Epithelial cell of proximal tubule (primary cell): ENCODE results near the gene TMEM129. TPM values are rescaled to one million over a fixed set of nuclear protein-coding genes. Genes with fewer than 3 reads are reported as not detected.

Source experiments
- DNase-seq: peaks from one replicate; pipeline ENCODE4 v3.0.0-alpha.2; 2011; ENCODE audit warnings: low read depth
- H3K4me3 ChIP-seq: 2 replicates; pipeline ENCODE4 v1.5.1; 2011; ENCODE audit warnings: low read depth, mild to moderate bottlenecking, low read length
- CTCF ChIP-seq: conservative IDR thresholded peaks from 2 replicates; pipeline ENCODE4 v1.5.1; 2012; ENCODE audit warnings: low read depth, mild to moderate bottlenecking, low read length
- total RNA-seq: library from RNA; depleted of rRNA; stranded (reverse); fragments of >200 nt; gene quantifications from 2 replicates; pipeline ENCODE4 v1.2.3, GENCODE V29; 2015

TMEM129 gene
- total RNA-seq, 1 donor from 2014 or later, result 50.9 TPM

GRCh38 chr4:1749370-1749769, 28.2 kb upstream of the TMEM129 start:
- no peak for DNase-seq
- no peak overlapping the region for H3K4me3 ChIP-seq
- no peak for TF ChIP-seq CTCF

- no peak overlapping the region for H3K4me3 ChIP-seq
- peak; percentile 74 for TF ChIP-seq CTCF
- no peak for DNase-seq
Measured at GRCh38 chr4:1748465-1748995, 27.4 kb upstream of the TMEM129 start.

GRCh38 chr4:1747603-1747967, 26.5 kb upstream of the TMEM129 start:
- TF ChIP-seq CTCF, result no peak
- no peak for DNase-seq
- H3K4me3 ChIP-seq, result no peak overlapping the region

GRCh38 chr4:1746919-1747602, 25.9 kb upstream of the TMEM129 start:
- TF ChIP-seq CTCF, result no peak
- DNase-seq, result no peak
- no peak overlapping the region for H3K4me3 ChIP-seq

- DNase-seq, result no peak
- H3K4me3 ChIP-seq, result no peak overlapping the region
- TF ChIP-seq CTCF, result peak; percentile 79
Measured at GRCh38 chr4:1746265-1746691, 25.2 kb upstream of the TMEM129 start.

- TF ChIP-seq CTCF, result no peak
- no peak overlapping the region for H3K4me3 ChIP-seq
- DNase-seq, result no peak
Measured at GRCh38 chr4:1745697-1746096, 24.6 kb upstream of the TMEM129 start.

GRCh38 chr4:1745165-1745564, 24.0 kb upstream of the TMEM129 start:
- no peak overlapping the region for H3K4me3 ChIP-seq
- TF ChIP-seq CTCF, result no peak
- no peak for DNase-seq
